H54 (cell line): ENCODE data around the gene RPRML.
"Not testable (repeated sequence)": the region's sequence is repeated elsewhere in the genome, so short reads cannot be mapped to it uniquely, and the experiment has no call there.

Experiments used
- DNase-seq: peaks from one replicate; pipeline ENCODE4 v3.0.0; 2011; ENCODE audit warnings: low spot score, mixed read lengths; ENCODE audit not compliant: insufficient read length
- FAIRE-seq: peaks from 3 replicates; lab custom pipeline; 2011; peaks lifted over from hg19 to GRCh38; lab: Jason Lieb, UNC
- POLR2A ChIP-seq: IDR thresholded peaks from 2 replicates; pipeline ENCODE4 v1.6.1; 2011; ENCODE audit warnings: low read depth, mild to moderate bottlenecking, low read length

RPRML gene

GRCh38 chr17:46979147-46979863, at the start of gene RPRML:
Gene RPRML, minus strand, starts transcription at chr17:46979253. Its CDS starts 246 bp downstream, at chr17:46979007.
- FAIRE-seq: no peak
- peak; percentile 78 for DNase-seq
- TF ChIP-seq POLR2A: no peak

GRCh38 chr17:47016966-47017365, 37.9 kb upstream of the RPRML start:
- FAIRE-seq, DNase-seq: not testable (repeated sequence)

GRCh38 chr17:47013341-47013740, 34.3 kb upstream of the RPRML start:
- FAIRE-seq: no peak
- TF ChIP-seq POLR2A: no peak
- no peak for DNase-seq

- no peak for TF ChIP-seq POLR2A
- DNase-seq (no peak), FAIRE-seq (no peak)
These were observed 33.4 kb upstream of the RPRML start for GRCh38 chr17:47012457-47012856.

- no peak for FAIRE-seq
- TF ChIP-seq POLR2A: no peak
- no peak for DNase-seq
These were observed 30.9 kb upstream of the RPRML start for GRCh38 chr17:47009759-47010594.

- FAIRE-seq (no peak), DNase-seq (no peak)
- no peak for TF ChIP-seq POLR2A
These were observed 25.9 kb upstream of the RPRML start for GRCh38 chr17:47004906-47005305.

- not testable (repeated sequence) for FAIRE-seq, DNase-seq
These were observed 24.8 kb upstream of the RPRML start for GRCh38 chr17:47003864-47004263.

GRCh38 chr17:46995841-46996571, 17.0 kb upstream of the RPRML start:
- DNase-seq (peak; percentile 54), FAIRE-seq (no peak)
- no peak for TF ChIP-seq POLR2A

- no peak for DNase-seq
- TF ChIP-seq POLR2A: no peak
- FAIRE-seq: no peak
These were observed 15.9 kb upstream of the RPRML start for GRCh38 chr17:46994993-46995392.

GRCh38 chr17:46991617-46992016, 12.6 kb upstream of the RPRML start:
- FAIRE-seq (no peak), DNase-seq (no peak)
- TF ChIP-seq POLR2A: no peak

- no peak for DNase-seq
- FAIRE-seq: no peak
- no peak for TF ChIP-seq POLR2A
These were observed 10.8 kb upstream of the RPRML start for GRCh38 chr17:46989637-46990431.

GRCh38 chr17:46987927-46988326, 8.9 kb upstream of the RPRML start:
- FAIRE-seq, DNase-seq: not testable (repeated sequence)

- DNase-seq: no peak
- no peak for TF ChIP-seq POLR2A
- FAIRE-seq: no peak
These were observed 7.3 kb upstream of the RPRML start for GRCh38 chr17:46986366-46986765.
